AG04450 (cell line): ENCODE results near the gene GADD45B. TPM values are rescaled to one million over a fixed set of nuclear protein-coding genes. Genes with fewer than 3 reads are reported as not detected.

Experiments
- CTCF ChIA-PET: fragments of 300-600, 350-600 bp; formaldehyde crosslinking; extraction: SDS; loops from one replicate; lab custom pipeline; 2022; ENCODE audit warnings: antibody characterized with exemption, inconsistent platforms; lab: Charles Lee
- POLR2A ChIA-PET: fragments of 350-600 bp; formaldehyde crosslinking; extraction: SDS; loops from one replicate; lab custom pipeline; 2021; ENCODE audit warnings: antibody characterized with exemption, inconsistent platforms; lab: Yijun Ruan, JAX
- DNase-seq: peaks from one replicate; pipeline ENCODE4 v3.0.0-alpha.2; 2011; ENCODE audit warnings: low read depth, low spot score
- H3K27ac ChIP-seq: one replicate; pipeline ENCODE4 v1.5.1; 2012; ENCODE audit warnings: low read depth, low read length, control low read depth
- H3K27me3 ChIP-seq: one replicate; pipeline ENCODE4 v1.6.0; 2012; ENCODE audit warnings: low read length; ENCODE audit not compliant: control insufficient read depth, insufficient read depth
- H3K4me3 ChIP-seq: 2 replicates; pipeline ENCODE4 v1.5.1; 2011; ENCODE audit warnings: mild to moderate bottlenecking, low read depth, low read length, control low read depth
- H3K9me3 ChIP-seq: 2 replicates; pipeline ENCODE4 v1.5.1; 2012; ENCODE audit warnings: low read length; ENCODE audit not compliant: control insufficient read depth, insufficient read depth
- polyA plus RNA-seq: library from polyadenylated mRNA; depleted of rRNA; stranded (reverse); fragments of >200 nt; gene quantifications from 2 replicates; pipeline ENCODE4 v1.2.3, GENCODE V29; 2011
- TF ChIP-seq, protein P1 (sequence below): IDR thresholded peaks from 2 replicates; pipeline ENCODE4 v1.5.1; 2011; ENCODE audit warnings: low read depth, low read length, control low read depth, inconsistent platforms

The GADD45B gene
- polyA plus RNA-seq, 1 experiment: 18.5 TPM

DNA sequence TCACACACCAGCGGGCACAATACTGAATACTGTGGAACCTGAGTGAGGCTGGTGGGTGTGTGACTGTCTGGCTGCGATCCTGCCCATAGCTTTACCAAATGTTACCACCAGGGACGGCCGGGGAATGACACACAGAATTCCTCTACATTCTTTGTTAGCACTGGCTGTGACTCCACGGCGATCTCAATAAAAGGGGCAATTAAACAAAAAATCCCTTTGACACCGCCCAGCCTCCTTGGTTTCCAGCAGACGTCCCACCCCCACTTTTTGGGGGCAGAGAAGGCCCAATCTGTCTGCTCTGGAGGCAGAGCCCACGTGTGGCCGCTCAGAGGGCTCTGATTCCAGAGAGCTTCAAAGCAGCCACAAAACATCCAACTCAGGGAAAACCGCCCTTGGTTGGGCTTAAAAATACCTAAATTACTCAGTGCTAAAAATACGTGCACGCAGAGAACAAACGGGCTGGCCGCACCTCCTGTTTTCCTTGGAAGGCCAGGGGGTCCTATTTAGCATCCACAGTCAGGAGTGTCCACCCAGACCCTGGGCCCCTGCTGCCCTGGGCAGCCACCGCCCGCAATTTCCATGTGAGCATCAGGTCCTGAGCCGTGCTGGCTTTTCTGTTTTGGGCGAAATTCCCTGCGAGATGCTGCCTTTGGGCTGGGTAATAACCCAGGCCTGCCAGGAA, 47.8 kb downstream of the GADD45B start:
- Histone ChIP-seq H3K9me3 (no peaks in the 10 kb centered on the region; the same call in 1 of the 2 replicates), H3K4me3 (no peak overlapping the region), H3K27ac (peak overlapping the region; percentile 78), H3K27me3 (no peaks in the 10 kb centered on the region)
- ChIA-PET POLR2A (interaction anchor here (0.8 to 1.6 kb wide), 2 partner anchors 17 to 48 kb away, joined by 3 to 16 read pairs; partner anchors contain the start of gene GADD45B), CTCF (interaction anchor here (1.0 kb wide), 2 partner anchors 46 to 58 kb away, joined by 3 read pairs; no protein-coding TSS in a partner anchor)
- TF ChIP-seq, protein P1, sequence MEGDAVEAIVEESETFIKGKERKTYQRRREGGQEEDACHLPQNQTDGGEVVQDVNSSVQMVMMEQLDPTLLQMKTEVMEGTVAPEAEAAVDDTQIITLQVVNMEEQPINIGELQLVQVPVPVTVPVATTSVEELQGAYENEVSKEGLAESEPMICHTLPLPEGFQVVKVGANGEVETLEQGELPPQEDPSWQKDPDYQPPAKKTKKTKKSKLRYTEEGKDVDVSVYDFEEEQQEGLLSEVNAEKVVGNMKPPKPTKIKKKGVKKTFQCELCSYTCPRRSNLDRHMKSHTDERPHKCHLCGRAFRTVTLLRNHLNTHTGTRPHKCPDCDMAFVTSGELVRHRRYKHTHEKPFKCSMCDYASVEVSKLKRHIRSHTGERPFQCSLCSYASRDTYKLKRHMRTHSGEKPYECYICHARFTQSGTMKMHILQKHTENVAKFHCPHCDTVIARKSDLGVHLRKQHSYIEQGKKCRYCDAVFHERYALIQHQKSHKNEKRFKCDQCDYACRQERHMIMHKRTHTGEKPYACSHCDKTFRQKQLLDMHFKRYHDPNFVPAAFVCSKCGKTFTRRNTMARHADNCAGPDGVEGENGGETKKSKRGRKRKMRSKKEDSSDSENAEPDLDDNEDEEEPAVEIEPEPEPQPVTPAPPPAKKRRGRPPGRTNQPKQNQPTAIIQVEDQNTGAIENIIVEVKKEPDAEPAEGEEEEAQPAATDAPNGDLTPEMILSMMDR: peak; percentile 49
- DNase-seq: no peak

- Histone ChIP-seq H3K27me3 (no peaks in the 10 kb centered on the region), H3K4me3 (no peak overlapping the region), H3K27ac (peak overlapping the region; percentile 78), H3K9me3 (no peaks in the 10 kb centered on the region; the same call in 1 of the 2 replicates)
- ChIA-PET POLR2A (interaction anchor here (1.4 to 1.9 kb wide), 3 partner anchors 19 to 48 kb away, joined by 3 to 16 read pairs (median 10); partner anchors contain the start of gene GADD45B), CTCF (no interaction called here)
- DNase-seq: no peak
- TF ChIP-seq, protein P1: no peak
Observed at GRCh38 chr19:2524361-2524839, 48.5 kb downstream of the GADD45B start.

GRCh38 chr19:2524840-2525723, 49.2 kb downstream of the GADD45B start:
- POLR2A ChIA-PET: interaction anchor here (0.5 to 1.9 kb wide), 4 partner anchors 18 to 55 kb away, joined by 3 to 10 read pairs (median 3); partner anchors contain the start of gene GADD45B
- H3K9me3 ChIP-seq: no peaks in the 10 kb centered on the region; the same call in 1 of the 2 replicates
- TF ChIP-seq, protein P1: no peak
- no peak for DNase-seq
- CTCF ChIA-PET: no interaction called here
- H3K4me3 ChIP-seq: no peak overlapping the region
- H3K27me3 ChIP-seq: no peaks in the 10 kb centered on the region
- H3K27ac ChIP-seq: peak overlapping the region; percentile 39

- Histone ChIP-seq H3K27ac (no peak overlapping the region), H3K9me3 (peaks cover 8% of the 10 kb centered on the region; the same call in 1 of the 2 replicates), H3K27me3 (no peaks in the 10 kb centered on the region), H3K4me3 (no peak overlapping the region)
- TF ChIP-seq, protein P1: no peak
- no peak for DNase-seq
- ChIA-PET CTCF (no interaction called here), POLR2A (interaction anchor here (3.2 kb wide), 1 partner anchor 51 kb away, joined by 26 read pairs; the partner anchor contains the start of gene GADD45B)
Observed at GRCh38 chr19:2527171-2527570, 51.2 kb downstream of the GADD45B start.
